HTERT RPE-1 (cell line): Measurements from ENCODE around the gene SANBR.

Source experiments
- in situ Hi-C: fragments of 300-500 bp; cut with MboI; formaldehyde crosslinking; loops from 4 replicates; pipeline ENCODE4 v1.14.3; 2020; ENCODE audit warnings: low sequenced_read_pairs

SANBR gene

DNA sequence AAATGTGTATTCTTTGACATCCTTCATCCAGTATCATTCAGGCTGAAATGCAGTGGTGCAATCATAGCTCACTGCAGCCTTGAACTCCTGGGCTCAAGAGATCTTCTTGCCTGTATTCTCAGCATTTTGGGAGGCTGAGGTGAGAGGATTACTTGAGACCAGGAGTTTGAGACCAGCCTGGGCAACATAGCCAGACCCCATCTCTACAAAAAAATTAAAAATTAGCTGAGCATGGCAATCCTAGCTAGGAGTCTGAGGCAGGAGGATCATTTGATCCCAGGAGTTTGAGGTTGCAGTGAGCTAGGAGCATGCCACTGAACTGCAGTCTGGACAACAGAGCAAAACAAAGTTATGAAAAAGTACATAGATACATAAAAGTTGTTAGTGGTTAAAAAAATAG is 24.1 kb downstream of the SANBR start:
- in situ Hi-C loops = no loop called here

DNA sequence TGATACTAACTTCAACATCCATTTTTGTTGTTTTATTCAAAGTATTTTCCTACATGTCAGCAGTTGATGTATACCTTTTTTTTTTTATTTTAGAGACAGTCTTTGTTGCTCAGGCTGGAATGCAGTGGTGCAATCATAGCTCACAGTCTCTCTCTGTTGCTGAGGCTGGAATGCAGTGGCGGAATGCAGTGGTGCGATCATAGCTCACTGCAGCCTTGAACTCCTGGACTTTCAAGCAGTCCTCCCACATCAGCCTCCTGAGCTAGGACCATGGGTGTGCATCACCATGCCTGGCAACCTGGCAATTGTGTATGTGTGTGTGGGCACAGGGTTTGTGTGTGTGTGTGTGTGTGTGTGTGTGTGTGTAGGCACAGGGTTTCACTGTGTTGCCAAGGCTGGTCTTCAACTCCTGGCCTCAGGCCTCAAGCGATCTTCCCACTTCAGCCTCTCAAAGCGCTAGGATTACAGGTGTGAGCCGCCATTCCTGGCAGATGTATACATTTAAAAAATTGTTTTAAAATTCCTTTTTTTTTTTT is 24.8 kb downstream of the SANBR start:
- in situ Hi-C loops = no loop called here

DNA sequence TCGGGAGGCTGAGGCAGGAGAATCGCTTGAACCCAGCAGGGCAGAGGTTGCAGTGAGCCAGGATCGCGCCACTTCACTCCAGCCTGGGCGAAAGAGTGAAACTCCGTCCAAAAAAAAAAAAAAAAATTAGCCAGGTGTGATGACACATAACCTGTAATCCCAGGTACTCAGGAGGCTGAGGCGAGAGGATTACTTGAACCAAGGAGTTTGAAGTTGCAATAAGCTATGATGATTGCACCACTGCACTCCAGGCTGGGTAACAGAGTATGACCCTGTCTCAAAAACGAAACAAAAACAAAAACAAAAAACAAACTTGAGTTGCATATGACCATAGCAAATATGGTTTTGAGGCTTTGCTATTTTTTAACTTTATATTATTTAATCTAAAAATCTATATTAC is 25.8 kb downstream of the SANBR start:
- in situ Hi-C loops = no loop called here

DNA sequence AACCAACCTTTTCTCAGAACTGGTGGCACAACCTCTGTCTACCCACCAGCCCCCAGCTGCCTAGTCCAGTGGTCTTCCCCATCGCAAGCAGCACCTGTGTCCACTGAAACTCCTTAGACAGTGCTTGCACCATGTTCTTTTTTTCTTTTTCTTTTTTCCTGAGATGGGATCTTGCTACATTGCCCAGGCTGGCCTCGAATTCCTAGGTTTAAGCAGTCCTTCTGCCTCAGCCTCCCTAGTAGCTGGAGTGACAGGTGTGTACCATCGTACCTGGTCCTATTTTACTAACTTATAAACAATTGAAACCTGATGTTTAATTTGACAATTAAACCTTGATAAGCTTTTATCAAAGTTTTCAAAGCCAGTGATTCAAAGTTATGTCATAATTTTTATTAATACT is 30.8 kb downstream of the SANBR start:
- in situ Hi-C loops = no loop called here

DNA sequence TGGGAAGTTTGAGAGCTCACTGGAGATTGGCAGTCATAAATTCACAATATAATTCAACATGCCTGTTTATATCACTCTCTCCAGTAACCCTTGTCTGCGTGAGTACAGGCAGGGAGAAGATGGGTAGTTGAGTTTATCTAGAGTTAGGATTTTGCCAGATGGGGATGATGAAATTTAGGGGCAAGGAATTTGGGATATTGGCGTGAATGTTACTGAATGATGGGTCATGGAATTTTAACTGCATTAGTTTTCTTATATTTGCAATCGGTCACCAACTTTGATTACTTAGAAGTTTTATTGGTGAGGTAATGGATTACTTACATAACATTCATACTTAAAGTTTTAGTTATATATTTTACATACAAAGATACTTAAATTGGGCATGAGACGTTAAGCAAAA is 35.1 kb downstream of the SANBR start:
- in situ Hi-C loops = no loop called here

DNA sequence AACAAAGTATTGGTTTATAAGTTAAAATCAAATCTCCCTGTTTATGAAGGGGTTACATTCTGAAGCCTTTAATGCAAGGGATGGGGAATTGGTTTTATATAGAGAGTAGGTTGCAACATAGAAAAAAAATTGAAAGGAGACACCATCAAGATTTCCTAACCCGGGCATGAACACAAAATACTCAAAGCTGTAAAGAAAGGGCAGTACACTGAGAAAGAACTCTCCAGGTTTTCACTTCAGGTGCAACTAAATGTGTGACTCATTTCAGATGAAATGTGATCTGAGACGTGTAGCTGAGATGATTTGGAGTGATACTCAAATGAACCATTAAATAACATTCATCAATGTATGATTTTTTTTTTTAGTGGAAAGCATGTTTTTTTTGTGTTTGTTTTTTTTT is 43.6 kb downstream of the SANBR start:
- in situ Hi-C loops = no loop called here

DNA sequence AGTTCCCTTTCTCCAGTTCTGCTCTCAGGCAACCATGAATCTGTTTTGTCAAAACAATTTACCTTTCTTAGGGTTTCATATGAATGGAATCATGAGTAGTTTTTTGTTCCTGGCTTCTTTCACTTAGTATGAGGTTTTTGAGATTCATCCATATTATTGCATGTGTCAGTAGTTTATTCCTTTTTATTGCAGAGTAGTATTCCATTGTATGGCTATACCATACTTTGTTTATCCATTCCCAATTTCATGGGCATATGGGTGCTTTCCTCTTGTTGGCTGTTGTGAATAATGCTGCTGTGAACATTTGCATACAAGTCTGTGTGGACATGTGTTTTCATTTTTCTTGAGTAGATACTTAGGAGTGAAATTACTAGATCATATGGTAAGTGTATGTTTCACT is 46.0 kb downstream of the SANBR start:
- in situ Hi-C loops = no loop called here

DNA sequence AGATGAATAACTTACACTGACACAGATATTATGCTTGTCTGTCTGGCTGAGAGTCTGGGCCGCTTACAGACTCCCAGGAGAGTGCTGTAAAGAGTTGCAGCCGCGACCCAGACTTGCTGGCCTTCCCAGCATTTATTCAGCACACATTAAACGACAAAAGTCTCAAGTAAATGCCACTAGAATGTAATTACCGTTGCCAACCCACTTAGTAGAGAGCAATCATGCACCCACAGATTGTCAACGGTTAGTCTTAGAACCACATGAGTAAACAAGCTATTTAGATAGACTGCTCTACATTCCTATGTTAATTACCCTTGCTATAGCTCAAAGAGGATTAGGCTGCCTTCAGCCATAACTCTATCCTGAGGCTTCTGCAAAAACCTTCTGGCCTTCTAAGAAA is 48.5 kb downstream of the SANBR start:
- in situ Hi-C loops = no loop called here
